GM21619 (cell line): ENCODE results near the gene NCOA7.
"Not testable (repeated sequence)": the region's sequence is repeated elsewhere in the genome, so short reads cannot be mapped to it uniquely, and the experiment has no call there.

Source experiments
- ATAC-seq: cut with Tn5 transposase; IDR thresholded peaks from one replicate; pipeline ENCODE4 v1.9.1; 2021; ENCODE audit not compliant: unreplicated experiment

The NCOA7 gene

DNA sequence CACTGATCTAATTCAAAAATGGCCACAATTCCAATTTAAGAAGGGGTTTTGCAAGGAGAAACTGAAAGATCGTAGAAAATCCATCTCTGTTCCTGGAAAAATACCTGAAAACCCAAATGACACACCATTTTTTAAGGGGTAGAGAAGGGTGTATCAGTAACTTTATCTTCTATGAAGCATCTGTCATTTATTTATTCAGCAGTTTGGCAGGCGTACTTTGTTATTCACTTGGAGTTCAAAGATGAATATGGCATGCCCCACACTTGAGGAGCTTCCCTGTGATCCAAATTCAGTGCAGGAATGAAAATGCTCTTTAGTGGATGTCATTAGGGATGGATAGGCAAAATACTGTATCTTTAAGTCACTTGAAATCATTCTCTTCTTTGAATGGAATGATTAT is 173.1 kb downstream of the NCOA7 start:
- ATAC-seq, result no peak

DNA sequence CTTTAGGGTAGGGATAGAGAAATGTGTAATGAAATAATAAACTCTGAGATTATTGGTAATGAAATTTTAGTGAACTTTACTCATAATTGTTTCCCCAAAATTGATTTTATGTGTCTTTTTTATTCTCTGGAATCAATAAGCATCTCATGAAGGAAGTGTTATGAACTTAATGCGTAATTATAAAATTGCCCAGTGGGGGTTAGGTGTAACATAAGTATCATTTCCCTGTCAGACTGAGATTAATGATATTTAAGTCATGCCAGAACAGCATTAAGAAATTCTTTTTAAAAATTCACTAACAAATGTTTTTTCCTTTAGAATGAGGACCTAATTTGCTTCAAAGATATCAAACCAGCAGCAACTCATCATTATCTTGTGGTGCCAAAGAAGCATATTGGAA is 175.8 kb downstream of the NCOA7 start:
- ATAC-seq, result no peak

DNA sequence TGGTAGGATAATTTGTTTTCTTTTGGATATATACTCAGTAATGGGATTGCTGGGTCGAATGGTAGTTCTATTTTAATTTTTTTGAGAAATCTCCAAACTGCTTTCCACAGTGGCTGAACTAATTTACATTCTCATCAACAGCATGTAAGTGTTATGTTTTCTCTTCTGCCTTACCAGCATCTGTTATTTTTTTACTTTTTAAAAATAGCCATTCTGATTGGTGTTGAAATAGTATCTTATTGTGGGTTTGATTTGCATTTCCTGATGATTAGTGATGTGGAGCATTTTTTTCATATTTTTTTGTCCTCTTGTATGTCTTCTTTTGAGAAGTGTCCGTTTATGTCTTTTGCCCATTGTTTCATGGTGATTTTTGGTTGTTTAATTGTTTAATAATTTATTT is 177.7 kb downstream of the NCOA7 start:
- ATAC-seq, result no peak

DNA sequence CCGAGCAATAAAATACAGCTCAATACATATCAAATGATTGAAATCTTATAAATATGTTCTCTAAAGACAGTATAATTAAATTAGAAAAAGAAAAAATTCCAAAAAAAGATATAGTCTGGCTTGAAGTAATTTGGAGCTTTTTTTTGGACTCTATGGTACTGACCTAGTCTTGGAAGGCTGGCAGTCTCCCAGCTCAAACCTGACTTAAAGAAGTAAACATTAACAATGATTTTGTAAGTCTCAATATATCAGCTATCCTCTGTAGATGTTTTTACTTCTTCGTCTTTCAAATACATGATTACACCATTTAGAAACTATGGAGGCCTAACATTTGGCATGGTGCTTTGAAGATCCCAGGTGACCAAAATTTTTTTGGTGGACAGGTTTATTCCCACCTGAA is 180.0 kb downstream of the NCOA7 start:
- ATAC-seq, result no peak

DNA sequence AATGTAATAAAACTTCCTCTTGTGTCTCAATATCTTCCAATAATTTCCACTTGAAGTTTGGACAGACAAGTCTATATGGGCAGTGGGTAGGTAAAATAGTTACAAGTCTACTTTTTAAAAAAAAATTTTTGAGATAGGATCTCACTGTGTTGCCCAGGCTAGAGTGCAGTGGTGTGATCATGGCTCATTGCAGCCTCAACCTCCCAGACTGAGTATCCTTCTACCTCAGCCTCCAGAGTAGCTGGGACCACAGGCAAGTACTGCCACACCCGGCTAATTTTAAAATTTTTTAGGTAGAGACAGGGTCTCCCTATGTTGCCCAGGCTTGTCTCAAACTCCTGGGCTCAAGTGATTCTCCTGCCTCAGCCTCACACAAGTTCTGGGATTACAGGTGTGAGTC is 181.7 kb downstream of the NCOA7 start:
- not testable (repeated sequence) for ATAC-seq

DNA sequence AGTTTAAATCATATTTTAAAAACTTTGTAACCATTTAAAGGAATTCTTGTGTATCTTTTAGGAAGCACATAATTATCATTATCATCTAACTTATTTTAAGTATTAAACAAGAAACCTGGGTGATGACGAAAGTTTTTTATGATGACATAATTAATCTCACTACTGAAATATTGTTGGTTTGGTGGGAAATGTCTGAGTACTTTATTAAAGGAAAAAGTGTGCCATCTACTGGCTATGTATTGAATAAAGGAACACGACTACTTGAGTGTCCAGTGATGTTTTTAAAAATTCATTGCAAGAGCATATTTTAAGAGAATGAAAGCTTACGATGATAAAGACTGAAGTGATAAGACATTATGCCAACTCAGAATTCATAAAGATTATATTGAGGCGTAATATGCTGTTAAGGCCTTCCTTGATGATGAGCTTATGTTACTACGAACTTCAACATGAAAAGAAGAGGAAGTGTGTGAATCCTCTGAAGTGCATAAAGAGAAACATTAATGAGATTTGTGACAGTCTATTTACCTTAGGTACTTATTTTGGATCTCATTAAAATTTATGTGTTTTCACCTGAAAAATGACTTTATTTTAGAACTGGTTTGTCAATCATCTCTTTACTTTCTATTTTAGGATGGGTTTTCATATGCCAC is 183.6 kb downstream of the NCOA7 start:
- ATAC-seq, result peak; percentile 88

DNA sequence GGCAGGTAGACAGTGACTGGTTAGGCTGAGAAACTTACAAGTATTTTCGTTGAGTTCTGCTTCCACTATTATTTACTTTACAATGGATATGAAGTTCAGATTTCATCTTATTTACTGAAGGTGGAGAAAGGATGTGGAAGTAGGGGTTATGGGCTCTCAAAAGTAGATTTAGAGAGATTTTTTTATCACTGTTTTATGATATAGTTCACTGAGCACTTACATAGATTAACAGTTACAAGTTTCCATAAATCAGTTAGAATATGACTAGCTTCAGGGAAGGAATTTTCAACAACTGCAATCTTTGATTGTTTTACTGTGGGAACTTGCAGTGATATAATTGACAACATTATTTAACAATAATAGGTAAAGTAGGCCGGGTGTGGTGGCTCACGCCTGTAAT is 188.3 kb downstream of the NCOA7 start:
- ATAC-seq, result no peak
